GM19438 (cell line): ENCODE results near the gene UBLCP1.
"Not testable (repeated sequence)": the region's sequence is repeated elsewhere in the genome, so short reads cannot be mapped to it uniquely, and the experiment has no call there.

Experiments used
- ATAC-seq: cut with Tn5 transposase; IDR thresholded peaks from one replicate; pipeline ENCODE4 v1.9.1; 2021; ENCODE audit warnings: low read depth; ENCODE audit not compliant: unreplicated experiment

The UBLCP1 gene, protein sequence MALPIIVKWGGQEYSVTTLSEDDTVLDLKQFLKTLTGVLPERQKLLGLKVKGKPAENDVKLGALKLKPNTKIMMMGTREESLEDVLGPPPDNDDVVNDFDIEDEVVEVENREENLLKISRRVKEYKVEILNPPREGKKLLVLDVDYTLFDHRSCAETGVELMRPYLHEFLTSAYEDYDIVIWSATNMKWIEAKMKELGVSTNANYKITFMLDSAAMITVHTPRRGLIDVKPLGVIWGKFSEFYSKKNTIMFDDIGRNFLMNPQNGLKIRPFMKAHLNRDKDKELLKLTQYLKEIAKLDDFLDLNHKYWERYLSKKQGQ

DNA sequence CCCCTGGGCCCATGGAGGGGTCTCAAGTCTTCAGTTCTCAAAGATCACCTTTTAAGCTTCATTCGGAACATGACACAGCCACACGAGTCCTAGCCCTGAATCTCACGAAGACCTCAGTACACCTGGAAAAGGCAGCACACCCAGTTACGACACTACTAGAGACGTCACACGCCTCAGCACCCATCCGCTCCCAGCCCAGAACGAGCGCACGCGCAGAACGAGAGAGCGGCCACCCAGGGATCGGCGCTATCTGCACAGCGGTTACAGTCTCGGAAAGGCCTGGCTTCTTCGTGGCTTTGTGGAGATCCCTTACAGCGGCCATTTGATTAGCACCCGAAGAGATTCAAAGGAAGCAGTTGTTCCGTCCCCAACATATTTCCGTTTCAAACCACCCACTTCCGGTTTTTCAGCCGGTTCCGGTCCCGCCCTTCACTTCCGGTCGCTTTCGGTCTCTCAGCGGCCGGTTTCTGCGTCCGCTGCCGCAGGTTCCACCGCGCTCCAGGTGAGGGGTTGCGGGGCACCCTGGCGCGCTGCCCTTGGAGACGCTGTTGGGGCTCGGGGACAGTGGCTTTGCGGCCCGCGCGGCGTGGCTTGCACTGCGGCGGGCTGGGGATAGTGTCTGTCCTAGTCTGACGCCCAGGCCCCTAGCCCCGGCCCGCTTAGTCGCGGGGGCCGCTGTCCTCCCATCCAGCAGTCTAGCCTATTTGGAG, at the start of gene UBLCP1:
Gene UBLCP1 (plus strand): TSS at position 432 of the 710 bp plus-strand sequence. CDS start 5,626 bp downstream, outside the sequence.
- ATAC-seq, result peak; percentile 96

DNA sequence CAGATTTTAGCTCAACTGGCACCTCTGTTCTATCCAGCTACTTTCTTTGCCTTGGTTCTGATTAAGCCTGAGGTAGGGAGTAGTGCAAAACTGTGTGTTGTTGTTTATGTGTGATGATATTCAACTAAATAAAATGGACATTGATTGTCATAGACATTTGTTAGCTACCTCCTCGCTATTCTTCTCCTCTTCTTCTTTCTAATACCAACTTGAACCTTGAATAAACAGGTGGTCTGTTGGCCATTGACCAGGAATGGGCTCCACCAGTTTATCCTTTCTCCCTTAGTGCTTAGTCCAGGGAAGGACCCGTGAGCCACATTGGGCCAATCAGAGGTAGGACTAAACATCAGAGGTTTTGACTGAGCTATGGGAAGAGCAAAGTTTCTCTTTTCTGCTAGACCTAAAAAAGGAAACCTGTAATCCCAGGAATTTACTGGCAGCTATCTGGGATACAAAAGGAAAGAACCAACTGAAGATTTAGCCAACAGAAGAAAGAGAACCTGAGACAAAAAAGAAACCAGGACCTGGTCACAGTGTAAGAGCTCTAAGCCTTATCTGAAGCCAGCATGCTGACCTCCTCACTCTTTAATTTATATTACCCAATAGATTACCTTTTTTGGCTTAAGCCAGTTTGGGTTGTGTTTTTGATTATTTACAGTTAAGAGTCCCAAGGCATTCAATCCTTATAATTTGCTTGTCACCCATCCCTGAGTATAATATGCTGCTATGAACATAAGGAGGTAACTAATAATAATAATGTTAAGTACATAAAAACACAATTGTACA, 48.4 kb upstream of the UBLCP1 start:
- no peak for ATAC-seq

DNA sequence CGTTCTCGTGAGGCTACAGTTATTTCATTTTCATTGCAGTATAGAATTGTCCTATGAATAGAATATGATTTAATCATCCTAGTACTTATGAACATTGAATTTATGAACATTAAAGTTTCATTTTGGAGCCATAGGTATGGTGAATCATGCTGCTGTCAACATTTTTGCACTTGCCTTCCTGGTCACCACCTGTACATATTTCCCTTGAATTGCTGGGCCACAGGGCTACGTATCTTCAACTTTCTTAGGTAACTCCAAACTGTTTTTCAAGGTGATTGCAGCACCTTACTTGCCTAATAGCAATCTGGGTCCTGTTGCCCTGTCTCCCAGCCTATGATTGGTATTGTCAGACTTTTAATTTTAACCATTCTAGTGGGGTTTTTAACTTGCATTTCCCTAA, 47.2 kb upstream of the UBLCP1 start:
- ATAC-seq, result no peak

DNA sequence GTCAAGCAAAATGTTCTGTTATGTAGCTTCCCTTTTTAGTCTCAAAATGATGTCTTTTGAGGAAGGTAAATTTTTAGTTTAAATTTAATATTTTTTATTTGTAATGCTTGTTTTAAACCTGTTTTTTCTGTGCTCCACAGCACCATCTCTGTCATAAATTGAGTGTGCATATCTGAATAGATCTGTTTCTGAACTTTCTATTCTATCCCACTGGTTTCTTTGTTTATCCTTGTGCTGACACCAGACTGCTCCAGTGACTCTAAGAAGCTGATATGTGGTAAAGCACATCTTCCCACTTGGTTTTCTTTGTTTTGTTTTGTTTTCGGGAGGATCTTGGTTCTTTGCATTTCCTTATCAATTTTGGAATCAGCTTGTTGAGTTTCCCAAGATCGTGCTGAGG, 46.6 kb upstream of the UBLCP1 start:
- no peak for ATAC-seq

DNA sequence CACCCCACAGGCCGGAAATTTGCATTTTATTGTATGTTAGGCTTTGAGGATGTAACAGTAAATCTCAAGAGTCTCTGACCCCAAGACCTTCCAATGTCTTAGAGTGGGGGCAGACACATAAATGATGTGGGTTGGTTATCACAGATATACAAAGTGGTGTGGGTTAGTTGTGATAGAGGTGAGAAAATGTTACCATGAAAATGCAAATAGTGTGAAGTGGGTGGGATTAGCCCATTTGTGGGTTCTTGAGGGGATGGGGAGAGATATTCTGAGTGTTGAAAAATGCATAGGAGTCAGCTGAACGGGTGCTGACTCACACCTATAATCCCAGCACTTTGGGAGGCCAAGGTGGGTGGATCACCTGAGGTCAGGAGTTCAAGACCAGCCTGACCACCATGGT, 45.9 kb upstream of the UBLCP1 start:
- no peak for ATAC-seq

DNA sequence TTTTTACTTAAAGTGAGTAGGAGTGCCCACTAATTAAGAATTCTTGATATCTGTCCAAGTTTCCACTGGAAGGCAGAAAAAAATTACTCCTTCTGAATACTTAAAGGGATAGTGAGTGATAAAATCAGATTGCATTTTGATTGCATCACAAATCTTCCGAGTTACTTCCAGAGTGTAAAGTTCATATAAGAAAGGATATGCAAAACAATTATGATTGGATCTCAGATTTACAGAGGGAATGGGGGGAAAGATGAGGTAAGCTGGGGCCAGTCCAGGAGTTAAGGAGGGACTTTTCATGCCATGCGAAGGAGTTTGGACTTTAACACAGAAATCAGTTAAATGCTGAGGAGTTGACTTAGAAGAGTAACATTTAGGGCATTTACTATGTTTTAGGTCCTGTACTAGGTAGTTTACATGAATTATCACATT, 44.5 kb upstream of the UBLCP1 start:
- no peak for ATAC-seq

DNA sequence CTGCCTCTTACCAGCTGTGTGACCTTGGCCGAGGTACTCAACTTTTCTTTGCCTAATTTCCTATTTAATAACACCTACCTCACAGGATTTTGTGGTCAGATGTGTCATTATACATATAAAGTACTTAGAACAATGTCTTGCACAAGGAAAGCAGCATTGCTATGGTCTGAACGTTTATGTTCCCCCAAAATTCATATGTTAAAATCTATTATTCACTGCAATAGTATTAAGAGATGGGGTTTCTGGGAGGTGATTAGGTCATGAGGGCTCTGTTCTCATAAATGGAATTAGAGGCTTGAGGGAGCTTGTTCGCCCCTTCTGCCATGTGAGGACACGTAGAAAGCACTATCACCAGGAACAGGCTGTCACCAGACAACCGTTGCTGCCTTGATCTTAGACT, 42.9 kb upstream of the UBLCP1 start:
- ATAC-seq, result no peak

DNA sequence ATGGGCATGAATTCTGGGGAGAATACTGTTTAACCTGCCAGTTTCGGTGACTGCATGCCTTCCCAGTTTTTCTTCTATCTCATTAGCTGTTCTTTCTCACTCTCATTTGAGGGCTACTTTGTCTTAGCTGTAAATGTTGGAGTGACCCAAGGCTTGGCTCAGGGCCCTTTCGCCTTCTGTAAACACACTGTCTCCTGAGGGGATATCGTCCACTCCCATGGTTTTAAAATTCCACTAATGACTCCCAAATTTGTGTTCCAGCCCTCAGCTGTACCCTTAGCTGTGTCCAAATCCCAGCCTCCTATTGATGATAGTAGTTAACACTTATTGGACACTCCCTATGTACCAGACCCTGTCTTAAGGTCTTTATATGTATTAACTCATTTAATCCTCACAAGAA, 39.6 kb upstream of the UBLCP1 start:
- ATAC-seq, result no peak

DNA sequence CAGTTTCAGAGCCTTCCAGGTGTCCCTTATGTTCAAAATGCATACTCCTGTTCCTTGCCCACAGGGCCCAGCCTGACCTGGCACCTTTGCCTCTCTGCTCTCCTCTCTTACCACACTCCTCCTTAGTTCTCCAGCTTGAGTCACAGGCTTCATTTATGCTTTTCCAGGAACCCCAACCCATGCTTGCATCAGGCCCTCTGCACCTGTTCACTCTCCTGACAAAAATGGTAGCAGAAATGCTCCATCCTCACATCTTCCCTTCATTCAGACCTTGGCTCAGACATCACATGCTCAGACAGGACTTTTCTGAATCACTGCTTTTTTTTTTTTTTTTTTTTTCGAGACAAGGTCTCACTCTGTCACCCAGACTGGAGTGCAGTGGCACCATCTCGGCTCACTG, 38.6 kb upstream of the UBLCP1 start:
- no peak for ATAC-seq

DNA sequence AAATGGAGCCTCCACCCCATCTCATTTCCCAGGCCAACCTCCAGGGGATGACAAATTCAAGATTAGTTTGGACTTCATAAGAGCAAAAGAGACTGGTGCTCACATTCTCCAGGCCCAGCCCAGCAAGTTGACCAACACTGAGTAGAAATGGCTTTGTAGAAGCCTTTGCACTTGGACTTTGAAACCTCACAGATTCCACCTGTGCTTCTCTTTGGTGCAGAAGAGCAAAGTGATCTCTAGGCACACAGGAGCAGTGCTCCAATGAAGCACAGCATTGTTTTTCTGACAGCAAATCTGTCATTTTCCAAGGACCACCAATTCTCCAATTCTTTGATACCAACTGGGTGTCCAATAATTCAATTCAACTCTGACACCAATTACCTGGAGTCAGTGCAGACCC, 36.6 kb upstream of the UBLCP1 start:
- ATAC-seq, result no peak

DNA sequence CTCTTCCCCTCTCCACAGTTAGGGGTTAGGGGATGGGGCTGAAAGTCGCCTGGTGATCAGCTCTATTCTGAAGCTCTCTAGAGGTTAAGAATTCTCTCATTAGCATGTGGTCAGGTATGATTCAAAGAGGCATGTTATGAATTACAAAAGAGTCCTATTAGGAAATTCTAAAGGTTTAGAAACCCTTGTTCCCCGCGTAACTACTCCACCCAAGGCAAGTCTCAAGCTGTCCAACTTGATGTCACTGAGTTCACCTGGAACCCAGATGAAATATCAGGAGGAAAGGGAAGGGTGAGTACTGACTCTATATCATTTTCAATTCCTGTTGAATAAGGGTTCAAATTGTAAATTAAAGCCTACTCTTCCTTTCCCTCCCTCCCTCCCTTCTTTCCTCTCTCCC, 35.6 kb upstream of the UBLCP1 start:
- no peak for ATAC-seq

DNA sequence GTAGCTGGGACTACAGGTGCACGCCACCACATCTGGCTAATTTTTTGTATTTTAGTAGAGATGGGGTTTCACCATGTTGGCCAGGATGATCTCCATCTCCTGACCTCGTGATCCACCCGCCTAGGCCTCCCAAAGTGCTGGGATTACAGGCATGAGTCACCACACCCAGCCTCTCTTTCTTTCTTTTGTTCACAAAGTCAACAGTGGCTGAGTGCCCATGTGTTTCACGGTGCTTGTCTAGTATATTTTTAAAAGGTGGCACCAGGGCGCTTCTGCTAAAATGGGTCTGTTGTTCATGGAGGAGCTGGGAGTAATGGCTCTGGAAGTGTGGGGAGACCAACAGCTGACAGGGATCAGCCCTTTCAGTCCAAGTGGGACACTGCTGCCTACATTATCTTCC, 35.0 kb upstream of the UBLCP1 start:
- not testable (repeated sequence) for ATAC-seq

DNA sequence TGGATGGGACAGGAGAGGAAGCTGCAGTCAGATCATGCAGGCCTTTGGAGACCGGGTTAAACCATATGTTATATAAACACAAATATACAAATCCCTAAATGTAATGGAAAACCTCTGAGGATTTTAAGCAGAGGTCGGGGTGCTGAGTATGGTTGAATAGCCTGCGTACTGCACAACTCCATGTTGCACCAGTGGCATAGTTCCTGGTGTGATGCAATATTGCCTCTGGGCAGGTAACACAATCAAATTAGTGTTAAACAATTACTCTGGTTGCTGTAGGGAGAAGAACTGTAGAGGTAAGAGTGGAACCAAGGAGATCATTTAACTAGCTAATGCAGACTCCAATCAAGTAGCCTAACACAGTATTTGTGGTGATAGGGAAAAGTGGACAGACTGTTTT, 32.4 kb upstream of the UBLCP1 start:
- ATAC-seq, result no peak

DNA sequence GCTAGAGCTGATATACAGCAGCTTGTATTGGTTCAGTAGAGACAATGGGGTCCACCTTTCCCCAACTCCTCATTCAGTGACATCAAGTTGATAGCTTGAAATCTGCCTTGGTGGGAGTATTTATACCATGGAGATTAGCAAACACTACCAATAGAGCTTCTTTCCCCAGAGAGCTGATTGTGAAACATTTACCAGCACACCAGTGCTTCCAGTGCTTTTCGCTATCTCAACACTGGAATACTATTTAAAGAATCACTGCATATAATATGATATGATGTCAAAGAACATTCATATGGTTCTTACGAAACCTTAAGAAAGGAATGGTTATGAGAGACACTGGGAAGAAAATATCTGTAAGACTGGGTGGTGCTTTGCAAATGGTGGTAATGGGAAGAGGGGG, 31.9 kb upstream of the UBLCP1 start:
- no peak for ATAC-seq

DNA sequence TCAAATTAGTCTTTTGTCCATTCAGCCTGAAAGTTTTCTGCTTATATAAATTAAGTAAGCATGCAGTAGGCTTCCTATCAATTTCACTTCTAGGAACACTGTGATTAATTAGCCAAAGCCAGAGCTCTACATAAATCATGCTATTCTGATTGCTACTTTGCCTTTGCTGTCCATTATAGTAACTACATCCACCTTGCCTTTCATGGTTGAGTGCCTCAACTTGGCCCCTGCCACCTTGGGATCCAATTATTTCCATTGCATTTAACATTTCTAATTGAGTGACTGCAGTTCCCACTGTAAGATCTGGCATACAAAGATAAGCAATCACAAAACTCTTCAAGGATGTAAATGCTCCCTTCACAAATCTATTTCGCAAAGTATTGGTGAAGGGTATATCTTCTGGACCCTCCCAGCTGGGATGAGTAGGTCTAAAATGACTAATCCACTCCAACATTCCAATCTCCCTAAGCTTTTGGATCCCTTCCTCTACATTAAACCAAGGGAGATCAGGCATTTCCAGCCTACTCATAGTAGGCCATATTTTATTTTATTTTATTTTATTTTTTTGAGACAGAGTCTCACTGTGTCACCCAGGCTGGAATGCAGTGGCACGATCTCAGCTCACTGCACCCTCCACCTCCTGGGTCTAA, 27.1 kb upstream of the UBLCP1 start:
- not testable (repeated sequence) for ATAC-seq

DNA sequence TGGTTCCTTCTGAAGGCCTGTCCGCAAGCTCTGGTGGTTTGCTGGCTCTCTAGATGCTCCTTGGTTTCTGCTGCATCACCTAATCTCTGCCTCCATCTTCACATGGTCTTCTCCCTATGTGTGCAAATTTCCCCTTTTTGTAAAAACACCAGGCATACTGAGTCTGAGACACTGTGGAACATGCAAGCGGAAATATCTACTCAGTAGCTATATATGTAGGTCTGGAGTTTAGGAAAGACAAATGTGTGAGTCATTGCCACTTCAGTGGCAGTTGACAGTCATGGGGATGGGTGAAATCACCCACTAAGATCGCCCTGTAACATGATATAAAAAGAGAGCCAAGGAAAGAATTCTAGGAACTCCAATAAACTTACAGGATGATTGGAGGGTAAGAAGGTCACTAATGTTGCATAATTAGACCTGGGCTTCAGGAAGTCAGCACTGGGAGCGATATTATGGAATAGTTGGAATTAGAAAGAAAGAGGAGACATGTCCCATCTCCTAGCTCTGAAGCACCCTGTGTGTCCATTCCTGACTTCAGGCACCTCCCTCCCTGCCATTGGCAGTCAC, 22.7 kb upstream of the UBLCP1 start:
- no peak for ATAC-seq

DNA sequence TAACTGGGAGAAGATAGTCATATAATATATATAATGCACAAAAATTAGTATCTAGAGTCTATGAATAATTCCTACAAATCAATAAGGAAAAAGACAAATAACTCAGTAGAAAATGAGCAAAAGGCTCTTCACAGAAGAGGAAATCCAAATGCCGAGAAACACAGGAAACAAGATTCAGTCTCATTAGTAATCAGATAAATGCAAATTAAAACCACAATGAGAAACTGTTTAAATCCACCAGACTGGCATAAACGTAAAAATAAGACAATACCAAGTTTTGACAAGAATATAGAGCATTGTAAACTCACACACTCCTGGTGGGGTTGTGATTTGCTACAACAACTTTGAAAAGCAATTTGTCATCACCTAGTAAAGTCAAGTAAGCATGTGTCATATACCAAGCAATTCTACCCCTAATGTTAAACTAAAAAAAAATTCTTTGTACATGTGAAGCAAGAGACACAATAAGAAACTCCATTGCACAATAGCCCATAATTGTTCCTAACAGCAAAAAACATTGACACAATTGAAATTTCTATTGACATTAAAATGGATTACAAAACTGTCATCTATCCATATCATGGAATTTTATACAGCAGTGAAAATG, 21.0 kb upstream of the UBLCP1 start:
- no peak for ATAC-seq

DNA sequence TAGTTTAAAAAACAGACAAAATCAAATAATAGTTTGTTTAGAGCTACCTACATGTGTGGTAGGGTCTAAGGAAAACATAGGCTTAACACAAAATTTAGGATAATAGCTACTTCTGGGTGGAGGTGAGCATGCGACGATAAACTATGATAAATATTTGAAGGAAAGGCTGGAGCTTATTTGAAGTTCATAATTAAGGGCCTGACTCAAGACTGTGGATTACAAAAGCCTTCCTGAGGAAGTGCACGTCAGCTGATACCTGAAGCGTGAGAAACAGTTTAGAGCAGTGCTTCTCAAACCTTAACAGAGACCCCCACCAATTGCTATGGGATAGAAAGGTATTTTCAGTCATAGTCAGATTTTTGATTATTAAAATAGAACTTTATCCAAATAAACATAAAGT, 20.4 kb upstream of the UBLCP1 start:
- no peak for ATAC-seq

DNA sequence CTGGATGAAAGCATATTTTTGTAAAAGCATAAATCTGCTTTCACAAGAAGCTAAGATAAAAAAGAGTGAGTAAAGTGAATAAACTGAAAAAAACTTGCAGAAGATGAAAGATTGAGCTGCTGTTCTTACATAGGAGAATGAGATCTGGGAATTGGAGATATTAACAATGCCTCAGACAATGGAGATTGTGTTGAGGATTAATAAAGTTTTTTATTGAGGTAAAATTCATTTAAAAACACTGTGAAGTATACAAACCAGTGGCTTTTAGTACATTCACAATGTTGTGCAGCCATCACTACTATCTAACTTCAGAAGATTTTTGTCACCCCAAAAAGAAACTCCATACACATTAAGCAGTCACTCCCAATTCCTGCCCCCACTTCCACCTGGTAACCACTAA, 19.7 kb upstream of the UBLCP1 start:
- no peak for ATAC-seq

DNA sequence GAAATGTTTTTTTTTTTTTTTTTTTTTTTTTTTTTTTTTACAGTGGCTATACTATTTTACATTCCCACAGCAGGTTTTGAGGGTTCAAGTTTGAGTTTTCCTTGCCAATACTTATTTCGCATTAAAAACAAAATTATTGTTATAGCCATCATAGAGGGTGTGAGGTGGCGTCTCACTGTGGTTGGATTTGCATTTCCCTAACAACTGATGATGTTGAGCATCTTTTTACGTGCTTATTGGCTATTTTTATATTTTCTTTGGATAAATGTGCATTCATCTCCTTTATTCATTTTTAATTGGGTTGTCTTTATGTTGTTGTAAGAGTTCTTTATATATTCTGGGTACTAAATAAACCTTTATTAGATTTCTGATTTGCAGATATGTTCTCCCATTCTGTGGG, 18.9 kb upstream of the UBLCP1 start:
- ATAC-seq, result no peak
